Left lung (tissue), 10 donors: ENCODE data around the gene PFN4. TPM values are rescaled to one million over a fixed set of nuclear protein-coding genes. Genes with fewer than 3 reads are reported as not detected.

Experiments used
- ATAC-seq: fragments of 200-7000 bp; cut with Tn5 transposase; one replicate; pipeline ENCODE4 v1.9.1; 2020; ENCODE audit warnings: moderate library complexity
- DNase-seq, 4 donors: peaks; one replicate each; pipeline ENCODE4 v3.0.0-alpha.2; 2013 to 2020
- H3K27ac ChIP-seq, 2 donors: fragments of 200-600 bp; sonication (generic) in 1 of 2; one replicate each; pipeline versions ENCODE4 v1.5.0 to v1.8.0; 2020 to 2021
- H3K27me3 ChIP-seq, 2 donors: fragments of 200-600 bp; sonication (generic) in 1 of 2; one replicate each; pipeline versions ENCODE4 v1.5.0 to v1.8.0; 2020 to 2021
- H3K36me3 ChIP-seq, 2 donors: fragments of 200-600 bp; sonication (generic) in 1 of 2; one replicate each; pipeline versions ENCODE4 v1.5.0 to v1.8.0; 2020 to 2021
- H3K4me1 ChIP-seq, 2 donors: fragments of 200-600 bp; one replicate each; pipeline ENCODE4 v1.8.0; 2021
- H3K4me3 ChIP-seq, 2 donors: fragments of 200-600 bp; sonication (generic) in 1 of 2; one replicate each; pipeline versions ENCODE4 v1.5.0 to v1.8.0; 2020 to 2021; ENCODE audit warnings: mild to moderate bottlenecking in 1 of 2
- H3K9me3 ChIP-seq, 2 donors: fragments of 200-600 bp; sonication (generic) in 1 of 2; one replicate each; pipeline versions ENCODE4 v1.5.0 to v1.8.0; 2020 to 2021
- CTCF ChIP-seq, 2 donors: fragments of 200-600 bp; sonication (generic) in 1 of 2; IDR thresholded peaks; one replicate each; pipeline versions ENCODE4 v1.5.0 to v1.8.0; 2021; ENCODE audit warnings: antibody characterized with exemption in 2 of 2
- intact Hi-C, 2 donors: fragments of 100-400 bp; cut with DNase I; formaldehyde crosslinking; loops; one replicate each; pipeline versions ENCODE4 v1.11.2 to v1.14.2; 2022
- polyA plus RNA-seq, 6 donors: library from polyadenylated mRNA; unstranded; fragments of 120-200 nt; gene quantifications; one replicate each; pipeline ENCODE4 v1.2.1, GENCODE V29; 2013; ENCODE audit not compliant: insufficient read length in 6 of 6
- total RNA-seq, 2 donors: library from RNA; stranded (reverse); fragmentation: NEBNext Ultra II Directional; extraction: Animal tissue kit (Norgen Biotek cat#: 25700); gene quantifications; one replicate each; pipeline ENCODE4 v1.2.1, GENCODE V29; 2021
- donor health status: DM: no; HTN: yes; CAD: no.
- donor health status: DM: no; HTN: no; CAD: no.

Gene PFN4
- total and polyA plus RNA-seq, 8 donors, result 0.29 to 3.9 (median 2.4) TPM

- no peaks in the 10 kb centered on the region for H3K27me3 ChIP-seq
- intact Hi-C loops, result no loop called here
- DNase-seq (no peak), ATAC-seq (no peak)
- no peak overlapping the region for H3K27ac ChIP-seq
- H3K4me1 ChIP-seq, result no peaks in the 10 kb centered on the region
- H3K9me3 ChIP-seq, result no peaks in the 10 kb centered on the region
- H3K4me3 ChIP-seq, result no peak overlapping the region
- no peak for TF ChIP-seq CTCF (IDR thresholded peaks at IDR 0.05)
- no peaks in the 10 kb centered on the region for H3K36me3 ChIP-seq
Observed at GRCh38 chr2:24163186-24163585, 40.1 kb upstream of the PFN4 start.

- no peak for ATAC-seq
- H3K27me3 ChIP-seq, result no peaks in the 10 kb centered on the region
- intact Hi-C loops, result no loop called here
- no peaks in the 10 kb centered on the region for H3K36me3 ChIP-seq
- no peak overlapping the region for H3K4me3 ChIP-seq
- no peak for DNase-seq
- H3K27ac ChIP-seq, result no peak overlapping the region
- no peaks in the 10 kb centered on the region for H3K4me1 ChIP-seq
- TF ChIP-seq CTCF (IDR thresholded peaks at IDR 0.05), result no peak
- no peaks in the 10 kb centered on the region for H3K9me3 ChIP-seq
Observed at GRCh38 chr2:24162494-24162893, 39.4 kb upstream of the PFN4 start.

DNA sequence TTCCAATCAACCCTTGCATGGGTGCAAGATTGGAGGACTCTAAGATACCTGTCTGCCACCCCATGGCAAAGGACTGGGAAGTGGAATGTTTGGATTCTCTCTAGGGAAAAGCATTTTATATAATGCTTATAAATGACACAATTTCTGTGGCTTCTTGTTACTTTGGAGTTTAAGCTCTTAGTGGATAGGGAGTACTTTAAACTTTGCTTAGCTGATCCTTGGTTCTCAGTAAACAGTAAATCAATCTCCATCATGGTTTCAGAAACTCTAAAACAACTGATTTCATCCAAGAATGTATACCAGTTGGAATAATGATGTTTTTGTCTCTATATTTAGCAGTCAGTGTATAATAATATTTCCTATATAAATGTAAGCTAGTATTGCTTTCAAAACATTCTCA is 37.6 kb upstream of the PFN4 start:
- peaks cover 0 to 2% of the 10 kb centered on the region in 2 donors for H3K36me3 ChIP-seq
- H3K4me3 ChIP-seq, result no peak overlapping the region
- H3K27me3 ChIP-seq, result no peaks in the 10 kb centered on the region
- TF ChIP-seq CTCF (IDR thresholded peaks at IDR 0.05), result no peak
- DNase-seq (no peak), ATAC-seq (no peak)
- H3K27ac ChIP-seq, result no peak overlapping the region
- H3K9me3 ChIP-seq, result no peaks in the 10 kb centered on the region
- intact Hi-C loops, result no loop called here
- no peaks in the 10 kb centered on the region for H3K4me1 ChIP-seq

- no peak overlapping the region for H3K27ac ChIP-seq
- H3K36me3 ChIP-seq, result peaks cover 0 to 5% of the 10 kb centered on the region in 2 donors
- intact Hi-C loops, result no loop called here
- no peaks in the 10 kb centered on the region for H3K4me1 ChIP-seq
- H3K27me3 ChIP-seq, result no peaks in the 10 kb centered on the region
- DNase-seq (no peak), ATAC-seq (no peak)
- TF ChIP-seq CTCF (IDR thresholded peaks at IDR 0.05), result no peak
- H3K9me3 ChIP-seq, result no peaks in the 10 kb centered on the region
- no peak overlapping the region for H3K4me3 ChIP-seq
Observed at GRCh38 chr2:24159708-24160107, 36.6 kb upstream of the PFN4 start.

- no peak for TF ChIP-seq CTCF (IDR thresholded peaks at IDR 0.05)
- H3K36me3 ChIP-seq, result peaks cover 0 to 6% of the 10 kb centered on the region in 2 donors
- no peaks in the 10 kb centered on the region for H3K9me3 ChIP-seq
- ATAC-seq (no peak), DNase-seq (no peak)
- no peaks in the 10 kb centered on the region for H3K27me3 ChIP-seq
- intact Hi-C loops, result no loop called here
- no peak overlapping the region for H3K27ac ChIP-seq
- H3K4me3 ChIP-seq, result no peak overlapping the region
- H3K4me1 ChIP-seq, result no peaks in the 10 kb centered on the region
Observed at GRCh38 chr2:24158131-24158530, 35.0 kb upstream of the PFN4 start.
